KMS-11 (cell line): Measurements from ENCODE around the gene USP49.
"Not testable (repeated sequence)": the region's sequence is repeated elsewhere in the genome, so short reads cannot be mapped to it uniquely, and the experiment has no call there.

Experiments
- H2AFZ ChIP-seq: fragments of 200-600 bp; sonication (generic); 2 replicates; pipeline ENCODE4 v1.6.1; 2016; ENCODE audit warnings: antibody characterized with exemption, mixed run types, low read depth
- H3K27ac ChIP-seq: fragments of 200-600 bp; sonication (generic); 2 replicates; pipeline ENCODE4 v1.6.1; 2016; ENCODE audit warnings: mild to moderate bottlenecking, mixed run types
- H3K27me3 ChIP-seq: fragments of 200-600 bp; sonication (generic); 2 replicates; pipeline ENCODE4 v1.6.1; 2017; ENCODE audit warnings: mild to moderate bottlenecking, low read depth, mixed run types, moderate library complexity; ENCODE audit not compliant: insufficient read depth
- H3K36me3 ChIP-seq: fragments of 200-600 bp; sonication (generic); 2 replicates; pipeline ENCODE4 v1.6.1; 2017; ENCODE audit warnings: mild to moderate bottlenecking, mixed run types; ENCODE audit not compliant: insufficient read depth
- H3K4me1 ChIP-seq: fragments of 200-600 bp; sonication (generic); 2 replicates; pipeline ENCODE4 v1.6.1; 2016; ENCODE audit warnings: mild to moderate bottlenecking, low read depth, mixed run types; ENCODE audit not compliant: poor library complexity, severe bottlenecking
- H3K4me2 ChIP-seq: fragments of 200-600 bp; sonication (generic); 2 replicates; pipeline ENCODE4 v1.7.0; 2016; ENCODE audit warnings: mild to moderate bottlenecking, mixed run types
- H3K4me3 ChIP-seq: fragments of 200-600 bp; sonication (generic); IDR thresholded peaks from 2 replicates; pipeline ENCODE4 v1.6.1; 2017; ENCODE audit warnings: low read depth, low read length, mixed read lengths; ENCODE audit not compliant: insufficient read depth
- H3K79me2 ChIP-seq: fragments of 200-600 bp; sonication (generic); 2 replicates; pipeline ENCODE4 v1.6.1; 2016; ENCODE audit warnings: low read depth, mixed run types; ENCODE audit not compliant: insufficient read depth
- H3K9ac ChIP-seq: fragments of 200-600 bp; sonication (generic); 2 replicates; pipeline ENCODE4 v1.6.1; 2016; ENCODE audit warnings: mild to moderate bottlenecking, mixed run types
- H4K20me1 ChIP-seq: fragments of 200-600 bp; sonication (generic); 2 replicates; pipeline ENCODE4 v1.6.1; 2016; ENCODE audit warnings: mild to moderate bottlenecking, mixed run types; ENCODE audit not compliant: insufficient read depth
- TF ChIP-seq, protein P1 (sequence below): fragments of 200-600 bp; sonication (generic); conservative IDR thresholded peaks from 2 replicates; pipeline ENCODE4 v1.6.1; 2017; ENCODE audit warnings: low read depth, mild to moderate bottlenecking, antibody characterized with exemption, low read length, moderate library complexity, mixed read lengths

The USP49 gene

DNA sequence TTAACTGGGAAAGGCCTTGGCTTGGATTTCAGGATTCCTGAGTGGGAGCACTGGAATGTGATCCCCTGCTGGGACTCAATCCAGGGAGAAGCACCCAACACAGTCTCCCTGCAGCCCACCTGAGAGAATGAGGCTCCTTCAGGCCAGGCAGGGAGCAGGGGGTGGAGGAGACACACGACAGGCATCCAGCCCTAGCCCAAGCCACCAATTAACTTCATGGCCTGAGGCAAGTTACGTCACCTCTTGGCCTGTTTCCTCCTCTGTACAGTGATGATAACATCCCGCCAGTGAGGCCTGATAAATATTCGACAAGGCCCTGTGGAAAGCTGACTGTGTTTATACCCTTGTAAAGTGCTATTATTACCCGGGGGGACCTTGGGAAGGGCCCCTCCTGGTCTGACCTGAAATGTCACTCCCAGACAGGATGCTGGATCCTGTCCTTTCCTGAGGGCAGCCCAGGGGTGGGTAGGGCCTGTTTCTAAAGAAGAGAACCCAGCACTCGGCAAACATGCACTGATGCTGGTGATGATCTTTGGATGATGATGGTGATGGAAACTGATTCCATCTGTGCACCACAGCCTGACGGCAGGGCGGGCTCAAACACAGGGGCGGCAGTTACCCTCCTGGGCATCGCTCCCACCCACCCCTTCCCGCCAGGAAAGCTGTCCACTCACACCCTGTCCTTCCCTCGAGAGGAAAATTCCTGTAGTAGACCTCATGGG, 127.9 kb downstream of the USP49 start:
- Histone ChIP-seq H3K36me3 (no peaks in the 10 kb centered on the region), H4K20me1 (no peaks in the 10 kb centered on the region), H3K27me3 (no peaks in the 10 kb centered on the region), H3K9ac (no peak overlapping the region), H3K27ac (no peak overlapping the region), H2AFZ (no peak overlapping the region), H3K4me1 (no peaks in the 10 kb centered on the region), H3K4me2 (no peak overlapping the region), H3K4me3 (no peak overlapping the region), H3K79me2 (no peaks in the 10 kb centered on the region)
- TF ChIP-seq, protein P1, sequence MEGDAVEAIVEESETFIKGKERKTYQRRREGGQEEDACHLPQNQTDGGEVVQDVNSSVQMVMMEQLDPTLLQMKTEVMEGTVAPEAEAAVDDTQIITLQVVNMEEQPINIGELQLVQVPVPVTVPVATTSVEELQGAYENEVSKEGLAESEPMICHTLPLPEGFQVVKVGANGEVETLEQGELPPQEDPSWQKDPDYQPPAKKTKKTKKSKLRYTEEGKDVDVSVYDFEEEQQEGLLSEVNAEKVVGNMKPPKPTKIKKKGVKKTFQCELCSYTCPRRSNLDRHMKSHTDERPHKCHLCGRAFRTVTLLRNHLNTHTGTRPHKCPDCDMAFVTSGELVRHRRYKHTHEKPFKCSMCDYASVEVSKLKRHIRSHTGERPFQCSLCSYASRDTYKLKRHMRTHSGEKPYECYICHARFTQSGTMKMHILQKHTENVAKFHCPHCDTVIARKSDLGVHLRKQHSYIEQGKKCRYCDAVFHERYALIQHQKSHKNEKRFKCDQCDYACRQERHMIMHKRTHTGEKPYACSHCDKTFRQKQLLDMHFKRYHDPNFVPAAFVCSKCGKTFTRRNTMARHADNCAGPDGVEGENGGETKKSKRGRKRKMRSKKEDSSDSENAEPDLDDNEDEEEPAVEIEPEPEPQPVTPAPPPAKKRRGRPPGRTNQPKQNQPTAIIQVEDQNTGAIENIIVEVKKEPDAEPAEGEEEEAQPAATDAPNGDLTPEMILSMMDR: no peak

DNA sequence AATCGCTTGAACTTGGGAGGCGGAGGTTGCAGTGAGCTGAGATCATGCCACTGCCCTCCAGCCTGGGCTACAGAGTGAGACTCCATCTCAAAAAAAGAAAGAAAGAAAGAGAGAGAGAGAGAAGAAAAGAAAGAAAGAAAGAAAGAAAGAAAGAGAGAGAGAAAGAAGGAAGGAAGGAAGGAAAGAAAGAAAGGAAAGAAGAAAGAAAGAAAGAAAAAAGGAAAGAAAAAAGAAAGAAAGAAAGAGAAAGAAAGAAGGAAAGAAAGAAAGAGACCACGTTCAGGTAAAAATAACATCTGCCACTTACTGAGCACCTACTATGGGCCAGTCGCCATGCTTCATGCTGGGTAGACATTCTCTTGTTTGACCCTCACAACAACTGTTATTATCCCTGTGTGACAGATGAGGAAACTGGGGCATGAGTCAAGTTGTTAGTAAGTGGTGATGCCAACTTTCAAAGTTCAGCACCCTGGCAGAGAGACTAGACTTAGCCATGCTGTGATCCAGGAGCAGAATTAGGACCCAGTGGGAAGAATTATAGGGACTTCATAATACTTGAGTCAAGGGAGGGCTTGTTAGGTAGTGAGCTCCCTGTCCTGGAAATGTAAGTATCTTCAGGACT, 129.0 kb downstream of the USP49 start:
- H3K4me1 ChIP-seq, H3K27me3 ChIP-seq, H3K4me2 ChIP-seq, H4K20me1 ChIP-seq, H3K27ac ChIP-seq, H3K36me3 ChIP-seq, H3K79me2 ChIP-seq, H2AFZ ChIP-seq, H3K4me3 ChIP-seq, H3K9ac ChIP-seq: not testable (repeated sequence)

DNA sequence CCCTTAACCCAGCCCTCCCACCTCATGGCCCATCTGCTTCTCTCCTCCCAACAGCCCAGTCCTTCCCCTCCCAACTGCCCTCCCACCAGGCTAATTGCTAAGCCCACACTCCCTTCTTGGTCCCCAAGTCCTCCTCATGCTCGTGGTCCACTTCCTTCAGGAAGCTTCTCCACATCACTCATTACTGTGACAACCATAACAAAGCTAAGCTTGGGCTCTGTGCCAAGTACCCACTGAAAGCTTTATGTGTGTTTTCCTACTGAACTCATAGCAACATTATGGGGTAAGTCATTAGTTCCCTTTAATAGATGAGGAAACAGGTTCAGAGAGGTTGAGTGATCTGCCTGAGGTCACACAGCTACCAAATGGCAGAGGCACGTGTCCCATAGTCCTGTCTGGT, 131.7 kb downstream of the USP49 start:
- Histone ChIP-seq H3K27me3 (no peaks in the 10 kb centered on the region), H3K4me2 (no peak overlapping the region), H2AFZ (no peak overlapping the region), H3K27ac (no peak overlapping the region), H4K20me1 (no peaks in the 10 kb centered on the region), H3K36me3 (no peaks in the 10 kb centered on the region), H3K4me3 (no peak overlapping the region), H3K79me2 (no peaks in the 10 kb centered on the region), H3K9ac (no peak overlapping the region), H3K4me1 (no peaks in the 10 kb centered on the region)
- TF ChIP-seq, protein P1: no peak

DNA sequence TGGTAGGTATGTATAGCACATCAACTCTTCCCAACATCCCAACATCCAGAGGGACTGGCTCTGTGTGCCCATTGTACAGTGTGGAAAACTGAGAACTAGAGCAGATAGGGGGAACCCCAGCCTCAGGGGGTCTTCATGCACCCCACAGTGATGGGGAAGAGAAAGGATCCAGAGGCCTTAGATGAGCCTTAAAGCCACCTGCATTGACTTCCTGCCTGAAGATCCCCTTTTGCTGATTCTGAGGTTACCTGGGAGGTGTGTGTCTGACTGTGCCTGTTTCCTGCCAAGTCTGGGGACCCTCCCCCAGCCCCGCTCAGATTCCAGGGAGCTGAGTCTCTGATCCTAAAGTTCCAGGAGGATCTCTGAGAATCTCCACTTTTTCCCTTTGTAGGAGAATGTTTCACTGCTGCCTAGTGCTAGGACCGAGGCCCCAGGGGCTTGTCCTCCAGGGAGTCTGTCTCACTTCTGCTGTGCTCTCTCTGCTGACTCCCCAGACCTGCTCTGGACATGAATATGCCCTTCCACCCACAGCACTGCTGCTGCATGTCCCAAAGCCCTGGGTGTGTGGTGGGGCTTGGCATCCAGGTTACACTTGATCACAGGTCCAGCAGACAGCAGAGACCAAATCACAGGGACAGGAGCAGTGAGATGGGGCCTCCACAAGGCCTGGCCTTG, 135.1 kb downstream of the USP49 start:
- H3K4me1 ChIP-seq: no peaks in the 10 kb centered on the region
- no peaks in the 10 kb centered on the region for H3K27me3 ChIP-seq
- H3K27ac ChIP-seq: no peak overlapping the region
- no peaks in the 10 kb centered on the region for H3K36me3 ChIP-seq
- TF ChIP-seq, protein P1: no peak
- H4K20me1 ChIP-seq: no peaks in the 10 kb centered on the region
- no peak overlapping the region for H3K4me3 ChIP-seq
- no peak overlapping the region for H3K4me2 ChIP-seq
- no peaks in the 10 kb centered on the region for H3K79me2 ChIP-seq
- no peak overlapping the region for H3K9ac ChIP-seq
- H2AFZ ChIP-seq: no peak overlapping the region
